Dedifferentiated amniotic fluid mesenchymal stem cell (primary cell): Measurements from ENCODE around the gene GMFB.
A peak's percentile ranks its signal among the peaks of the same experiment; 100 is the strongest.
"Not testable (repeated sequence)": the region's sequence is repeated elsewhere in the genome, so short reads cannot be mapped to it uniquely, and the experiment has no call there.

Source experiments
- DNase-seq: peaks from one replicate; pipeline ENCODE4 v3.0.0-alpha.2; 2016; ENCODE audit errors: extremely low spot score

Gene GMFB

GRCh38 chr14:54458536-54458935 lies 30.2 kb downstream of the GMFB start:
- DNase-seq: not testable (repeated sequence)

- DNase-seq: no peak
These were observed 31.2 kb downstream of the GMFB start for GRCh38 chr14:54457609-54457996.

GRCh38 chr14:54456820-54457608 lies 31.8 kb downstream of the GMFB start:
- not testable (repeated sequence) for DNase-seq

GRCh38 chr14:54455363-54455762 lies 33.4 kb downstream of the GMFB start:
- no peak for DNase-seq

GRCh38 chr14:54453990-54454389 lies 34.8 kb downstream of the GMFB start:
- DNase-seq: not testable (repeated sequence)

GRCh38 chr14:54453252-54453651 lies 35.5 kb downstream of the GMFB start:
- DNase-seq: no peak

- no peak for DNase-seq
These were observed 36.8 kb downstream of the GMFB start for GRCh38 chr14:54451961-54452360.

- no peak for DNase-seq
These were observed 37.6 kb downstream of the GMFB start for GRCh38 chr14:54451121-54451601.

- peak; percentile 24 for DNase-seq
These were observed 38.2 kb downstream of the GMFB start for GRCh38 chr14:54450535-54450934.

GRCh38 chr14:54447231-54447692 lies 41.5 kb downstream of the GMFB start:
- no peak for DNase-seq

GRCh38 chr14:54446161-54446693 lies 42.6 kb downstream of the GMFB start:
- DNase-seq: no peak

- peak; percentile 53 for DNase-seq
These were observed 44.1 kb downstream of the GMFB start for GRCh38 chr14:54444681-54445080.

GRCh38 chr14:54443981-54444380 lies 44.8 kb downstream of the GMFB start:
- DNase-seq: no peak

GRCh38 chr14:54442961-54443360 lies 45.8 kb downstream of the GMFB start:
- not testable (repeated sequence) for DNase-seq

GRCh38 chr14:54440873-54441868 lies 47.6 kb downstream of the GMFB start, which contains the start of gene CNIH1:
TSS of gene CNIH1 (minus strand) at chr14:54441374. CDS start at chr14:54441327, 47 bp downstream.
- peak; percentile 87 for DNase-seq

GRCh38 chr14:54440476-54440872 lies 48.3 kb downstream of the GMFB start:
- DNase-seq: no peak

- peak; percentile 54 for DNase-seq
These were observed 48.7 kb downstream of the GMFB start for GRCh38 chr14:54440037-54440436.

- no peak for DNase-seq
These were observed 50.1 kb downstream of the GMFB start for GRCh38 chr14:54438703-54439102.

- not testable (repeated sequence) for DNase-seq
These were observed 50.8 kb downstream of the GMFB start for GRCh38 chr14:54437954-54438353.

- peak; percentile 29 for DNase-seq
These were observed 53.2 kb downstream of the GMFB start for GRCh38 chr14:54435500-54435981.

- DNase-seq: no peak
These were observed 60.3 kb downstream of the GMFB start for GRCh38 chr14:54428527-54428926.

- no peak for DNase-seq
These were observed 60.9 kb downstream of the GMFB start for GRCh38 chr14:54427871-54428270.
